Measurements from ENCODE around the gene NTSR2.

Gene NTSR2, protein sequence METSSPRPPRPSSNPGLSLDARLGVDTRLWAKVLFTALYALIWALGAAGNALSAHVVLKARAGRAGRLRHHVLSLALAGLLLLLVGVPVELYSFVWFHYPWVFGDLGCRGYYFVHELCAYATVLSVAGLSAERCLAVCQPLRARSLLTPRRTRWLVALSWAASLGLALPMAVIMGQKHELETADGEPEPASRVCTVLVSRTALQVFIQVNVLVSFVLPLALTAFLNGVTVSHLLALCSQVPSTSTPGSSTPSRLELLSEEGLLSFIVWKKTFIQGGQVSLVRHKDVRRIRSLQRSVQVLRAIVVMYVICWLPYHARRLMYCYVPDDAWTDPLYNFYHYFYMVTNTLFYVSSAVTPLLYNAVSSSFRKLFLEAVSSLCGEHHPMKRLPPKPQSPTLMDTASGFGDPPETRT

DNA sequence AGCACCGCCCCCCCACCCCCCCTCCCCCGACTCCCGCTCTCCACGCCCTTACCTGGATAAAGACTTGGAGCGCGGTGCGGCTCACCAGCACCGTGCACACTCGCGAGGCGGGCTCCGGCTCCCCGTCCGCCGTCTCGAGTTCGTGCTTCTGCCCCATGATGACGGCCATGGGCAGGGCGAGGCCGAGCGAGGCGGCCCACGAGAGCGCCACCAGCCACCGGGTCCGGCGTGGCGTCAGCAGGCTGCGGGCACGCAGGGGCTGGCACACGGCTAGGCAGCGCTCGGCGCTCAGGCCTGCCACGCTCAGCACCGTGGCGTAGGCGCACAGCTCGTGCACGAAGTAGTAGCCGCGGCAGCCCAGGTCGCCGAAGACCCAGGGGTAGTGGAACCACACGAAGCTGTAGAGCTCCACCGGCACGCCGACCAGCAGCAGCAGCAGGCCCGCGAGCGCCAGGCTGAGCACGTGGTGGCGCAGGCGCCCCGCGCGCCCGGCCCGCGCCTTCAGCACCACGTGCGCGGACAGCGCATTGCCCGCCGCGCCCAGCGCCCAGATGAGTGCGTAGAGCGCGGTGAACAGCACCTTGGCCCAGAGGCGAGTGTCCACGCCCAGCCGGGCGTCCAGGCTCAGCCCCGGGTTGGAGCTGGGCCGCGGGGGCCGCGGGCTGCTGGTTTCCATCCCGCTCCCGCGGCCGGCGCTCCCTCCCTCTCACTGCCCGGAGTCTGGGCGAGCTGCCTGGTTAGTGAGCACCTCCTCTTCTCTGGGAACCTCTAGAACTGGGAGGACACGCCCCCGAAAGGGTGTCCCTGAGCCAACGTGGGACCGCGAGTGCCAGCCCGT lies at the start of gene NTSR2:
Gene NTSR2 (minus strand): TSS at position 742 of the 838 bp plus-strand sequence. CDS start 66 bp downstream, at position 676.
- no peak for TF ChIP-seq NFRKB (IDR thresholded peaks at IDR 0.05)
- TF ChIP-seq CTBP1 (IDR thresholded peaks at IDR 0.05; ENCODE audit: borderline replicate concordance) = no peak
- TF ChIP-seq ELF4 (IDR thresholded peaks at IDR 0.05) = no peak
- TF ChIP-seq FOXA1 (IDR thresholded peaks at IDR 0.05) = no peak
- TF ChIP-seq BHLHE40 (IDR thresholded peaks at IDR 0.05; ENCODE audit: borderline replicate concordance) = no peak
- no peak for TF ChIP-seq HDGF (IDR thresholded peaks at IDR 0.05; ENCODE audit: borderline replicate concordance)
- POLR2A ChIA-PET = no interaction called here
- CTCF ChIA-PET = no interaction called here
- DNase-seq (ENCODE audit: extremely low spot score) = no peak

DNA sequence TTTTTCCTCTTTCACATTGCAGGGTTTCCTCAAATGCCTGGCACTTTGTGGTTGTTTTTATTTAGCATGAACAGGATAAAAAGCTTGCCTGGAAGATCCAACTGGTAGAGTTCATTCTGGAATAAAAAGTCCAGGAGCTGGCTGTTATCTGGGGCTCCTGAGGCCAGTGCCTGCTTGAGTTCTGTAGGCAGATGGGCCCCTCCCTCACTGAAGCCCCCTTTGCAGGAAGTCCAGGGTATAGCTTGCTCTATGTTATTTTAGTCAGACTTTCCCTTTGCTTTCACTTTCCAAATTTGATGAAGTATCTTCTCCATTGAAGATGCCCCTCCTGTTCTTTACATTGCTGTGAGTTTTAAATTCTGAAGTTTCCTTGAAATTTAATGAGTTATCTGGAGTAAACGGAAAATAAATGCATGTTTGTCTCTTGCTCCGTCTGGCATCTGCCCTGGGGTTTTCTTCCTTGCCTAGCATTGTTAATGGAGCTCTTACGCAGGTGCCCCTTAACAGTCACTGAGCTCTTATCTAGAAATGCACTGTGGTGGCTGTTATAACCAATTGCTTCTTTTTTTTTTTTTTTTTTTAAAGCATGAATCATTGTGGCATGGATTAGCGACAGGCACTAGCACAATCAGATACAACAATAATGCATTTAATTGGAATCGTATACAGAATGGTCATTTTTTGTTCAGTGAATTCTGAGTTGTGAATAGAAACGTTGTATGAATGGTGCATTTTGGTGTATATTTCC lies 49.4 kb upstream of the NTSR2 start:
- no peak for DNase-seq (ENCODE audit: extremely low spot score)
- CTCF ChIA-PET = interaction anchor here (0.6 to 1.0 kb wide), 2 partner anchors 34 to 65 kb away, joined by 3 to 4 read pairs; no protein-coding TSS in a partner anchor
- TF ChIP-seq ARNT (IDR thresholded peaks at IDR 0.05) (no peak), ZNF384 (IDR thresholded peaks at IDR 0.05) (peak; percentile 38; the same call in 1 of the 2 replicates)
- POLR2A ChIA-PET = interaction anchor here (0.8 kb wide), 1 partner anchor 21 kb away, joined by 3 read pairs; no protein-coding TSS in a partner anchor

DNA sequence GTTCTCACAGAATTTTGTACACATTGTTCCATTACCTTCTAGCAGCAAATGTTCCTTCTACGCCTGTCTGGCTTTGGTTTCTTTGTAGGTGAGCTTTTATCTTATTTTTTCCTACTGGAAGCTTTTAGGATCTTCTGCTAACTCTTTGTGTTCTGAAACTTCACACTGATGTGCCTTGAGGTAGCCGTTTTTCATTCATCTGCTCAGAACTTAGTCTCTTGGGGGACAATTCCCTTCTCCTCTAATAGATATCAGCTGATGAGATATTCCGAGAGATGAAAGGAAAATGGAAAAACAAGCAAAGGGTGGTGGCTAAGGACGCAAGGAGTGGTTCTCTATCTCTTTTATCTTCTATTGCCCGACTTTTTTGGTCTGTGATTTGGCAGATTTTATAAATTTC lies 48.6 kb upstream of the NTSR2 start:
- no peak for DNase-seq (ENCODE audit: extremely low spot score)
- POLR2A ChIA-PET = interaction anchor here (0.8 kb wide), 1 partner anchor 20 kb away, joined by 3 read pairs; no protein-coding TSS in a partner anchor
- TF ChIP-seq FOXM1 (IDR thresholded peaks at IDR 0.05; ENCODE audit: borderline replicate concordance) (no peak), HDGF (IDR thresholded peaks at IDR 0.05; ENCODE audit: borderline replicate concordance) (no peak), ELF4 (IDR thresholded peaks at IDR 0.05) (no peak), CTBP1 (IDR thresholded peaks at IDR 0.05; ENCODE audit: borderline replicate concordance) (no peak), ZNF384 (IDR thresholded peaks at IDR 0.05) (no peak), FOXA1 (IDR thresholded peaks at IDR 0.05) (no peak), LEF1 (IDR thresholded peaks at IDR 0.05; ENCODE audit: borderline replicate concordance) (no peak), TARDBP (IDR thresholded peaks at IDR 0.05) (no peak)
- CTCF ChIA-PET = no interaction called here

DNA sequence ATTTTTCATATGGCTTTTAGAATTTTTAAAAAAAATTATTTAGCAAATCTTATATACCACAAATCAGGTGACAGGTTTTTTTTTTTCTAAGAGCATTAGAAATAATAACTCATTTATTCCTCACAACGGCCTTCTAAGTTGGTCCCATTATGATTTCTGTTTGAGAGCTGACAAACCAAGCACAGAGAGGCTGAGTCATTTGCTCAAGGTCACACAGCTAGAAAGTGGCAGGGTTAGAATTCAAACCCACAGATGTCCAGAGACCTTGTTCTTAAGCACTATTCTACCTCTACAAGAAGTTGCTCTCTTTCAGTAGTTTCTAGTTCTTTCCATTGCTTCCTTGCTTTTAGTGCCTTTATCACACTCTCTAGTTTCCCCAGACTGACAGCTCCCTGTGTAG lies 47.6 kb upstream of the NTSR2 start:
- TF ChIP-seq ARNT (IDR thresholded peaks at IDR 0.05) = no peak
- TF ChIP-seq NFRKB (IDR thresholded peaks at IDR 0.05) = no peak
- no peak for TF ChIP-seq FOXM1 (IDR thresholded peaks at IDR 0.05; ENCODE audit: borderline replicate concordance)
- TF ChIP-seq HDGF (IDR thresholded peaks at IDR 0.05; ENCODE audit: borderline replicate concordance) = no peak
- TF ChIP-seq LEF1 (IDR thresholded peaks at IDR 0.05; ENCODE audit: borderline replicate concordance) = no peak
- ChIA-PET CTCF (no interaction called here), POLR2A (no interaction called here)
- DNase-seq (ENCODE audit: extremely low spot score) = no peak

DNA sequence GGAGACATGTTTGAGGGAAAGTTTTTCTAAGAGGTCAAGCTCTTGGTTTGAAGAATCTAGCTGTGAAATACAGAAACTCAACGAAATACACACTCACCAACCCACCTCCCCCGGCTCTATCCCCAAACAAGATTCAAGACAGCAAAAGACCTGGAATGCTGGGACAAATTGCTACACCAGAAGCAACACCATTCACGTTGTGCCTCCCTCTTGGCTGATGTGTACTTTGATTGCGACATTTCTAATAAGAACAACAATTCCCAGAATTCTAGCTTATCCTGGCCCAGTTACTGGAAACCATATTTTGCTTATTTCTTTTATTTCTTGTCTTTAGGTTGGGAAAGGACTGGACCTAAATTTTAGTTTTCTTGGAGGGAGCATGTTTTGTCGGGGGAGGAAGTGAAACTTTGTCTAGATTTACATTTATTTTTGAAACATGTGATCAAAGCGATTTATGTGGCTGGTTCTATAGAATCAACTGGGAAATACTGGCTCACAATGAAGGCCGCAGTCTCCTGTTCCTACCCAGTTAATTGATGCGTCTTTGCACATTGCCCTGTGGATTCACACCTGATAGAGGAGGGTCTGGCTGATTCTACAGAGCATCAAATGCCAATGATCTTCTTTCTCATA lies 46.8 kb upstream of the NTSR2 start:
- TF ChIP-seq FOXK2 (IDR thresholded peaks at IDR 0.05) = no peak
- CTCF ChIA-PET = no interaction called here
- POLR2A ChIA-PET = no interaction called here
- no peak for DNase-seq (ENCODE audit: extremely low spot score)

DNA sequence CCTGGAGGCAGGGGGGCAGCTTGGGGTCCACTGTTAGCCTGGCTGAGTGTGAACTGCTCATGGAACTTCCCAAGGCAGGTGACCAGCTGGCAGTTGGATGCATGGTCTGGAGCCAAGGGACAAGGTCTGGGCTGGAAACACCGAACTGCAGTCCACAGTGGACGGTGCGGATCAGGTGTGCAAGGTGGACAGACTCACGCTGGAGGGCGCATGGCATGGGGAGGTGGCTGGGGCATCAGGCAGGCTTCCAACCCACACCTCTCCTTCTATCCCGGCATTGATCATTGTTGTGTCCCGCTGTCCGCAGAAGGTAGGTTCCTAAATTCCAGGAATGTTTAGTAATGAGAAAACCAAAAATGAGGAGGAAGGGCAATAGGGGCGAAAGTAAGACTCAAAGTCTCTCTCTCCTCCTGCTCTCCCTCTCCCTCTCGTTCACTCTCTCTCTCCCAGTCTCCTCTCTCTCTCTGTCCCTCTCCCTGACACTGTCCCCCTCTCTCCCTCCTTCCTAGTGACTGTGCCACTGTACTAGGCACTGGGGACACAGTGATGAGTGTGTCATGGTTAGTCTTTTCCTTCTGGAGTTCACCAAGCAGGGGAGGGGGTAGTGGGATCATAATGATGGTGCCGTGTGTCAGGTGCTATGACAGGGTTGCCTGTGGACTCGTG lies 46.1 kb upstream of the NTSR2 start:
- TF ChIP-seq BHLHE40 (IDR thresholded peaks at IDR 0.05; ENCODE audit: borderline replicate concordance) (no peak), HDGF (IDR thresholded peaks at IDR 0.05; ENCODE audit: borderline replicate concordance) (no peak), LEF1 (IDR thresholded peaks at IDR 0.05; ENCODE audit: borderline replicate concordance) (no peak), FOXM1 (IDR thresholded peaks at IDR 0.05; ENCODE audit: borderline replicate concordance) (no peak), NFRKB (IDR thresholded peaks at IDR 0.05) (no peak)
- ChIA-PET POLR2A (no interaction called here), CTCF (no interaction called here)
- DNase-seq (ENCODE audit: extremely low spot score) = no peak

DNA sequence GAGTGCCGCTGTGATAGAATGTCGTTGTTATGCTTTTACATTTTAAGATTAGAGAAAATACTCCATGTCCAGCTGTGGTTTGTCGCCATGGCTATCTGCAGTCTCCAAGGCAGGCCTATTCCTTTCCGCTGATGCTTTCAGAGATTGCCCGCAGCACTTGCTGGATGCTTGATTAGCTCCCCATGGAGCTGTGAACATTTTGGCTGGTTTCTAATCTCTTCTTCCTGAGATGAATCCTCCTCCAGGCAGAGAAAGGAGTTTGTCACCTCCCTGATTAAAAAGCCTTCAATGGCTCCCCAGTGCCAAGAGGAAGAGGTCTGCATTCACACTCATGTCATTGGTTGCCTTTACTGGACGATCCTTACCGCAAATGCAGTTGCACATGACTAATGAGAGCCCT lies 43.8 kb upstream of the NTSR2 start:
- no peak for DNase-seq (ENCODE audit: extremely low spot score)
- CTCF ChIA-PET = no interaction called here
- POLR2A ChIA-PET = no interaction called here
- TF ChIP-seq HDGF (IDR thresholded peaks at IDR 0.05; ENCODE audit: borderline replicate concordance) = no peak
- no peak for TF ChIP-seq SUZ12 (IDR thresholded peaks at IDR 0.05)
- no peak for TF ChIP-seq LEF1 (IDR thresholded peaks at IDR 0.05; ENCODE audit: borderline replicate concordance)
- TF ChIP-seq, protein P1, sequence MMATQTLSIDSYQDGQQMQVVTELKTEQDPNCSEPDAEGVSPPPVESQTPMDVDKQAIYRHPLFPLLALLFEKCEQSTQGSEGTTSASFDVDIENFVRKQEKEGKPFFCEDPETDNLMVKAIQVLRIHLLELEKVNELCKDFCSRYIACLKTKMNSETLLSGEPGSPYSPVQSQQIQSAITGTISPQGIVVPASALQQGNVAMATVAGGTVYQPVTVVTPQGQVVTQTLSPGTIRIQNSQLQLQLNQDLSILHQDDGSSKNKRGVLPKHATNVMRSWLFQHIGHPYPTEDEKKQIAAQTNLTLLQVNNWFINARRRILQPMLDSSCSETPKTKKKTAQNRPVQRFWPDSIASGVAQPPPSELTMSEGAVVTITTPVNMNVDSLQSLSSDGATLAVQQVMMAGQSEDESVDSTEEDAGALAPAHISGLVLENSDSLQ (IDR thresholded peaks at IDR 0.05) = no peak
- TF ChIP-seq ARNT (IDR thresholded peaks at IDR 0.05) = no peak
- no peak for TF ChIP-seq TARDBP (IDR thresholded peaks at IDR 0.05)
- TF ChIP-seq L3MBTL2 (conservative IDR thresholded peaks at IDR 0.05) = no peak
- no peak for TF ChIP-seq FOXA1 (IDR thresholded peaks at IDR 0.05)
- no peak for TF ChIP-seq ELF4 (IDR thresholded peaks at IDR 0.05)
- TF ChIP-seq ZNF384 (IDR thresholded peaks at IDR 0.05) = no peak
- no peak for TF ChIP-seq BHLHE40 (IDR thresholded peaks at IDR 0.05; ENCODE audit: borderline replicate concordance)
- no peak for TF ChIP-seq SP1 (IDR thresholded peaks at IDR 0.05)
- TF ChIP-seq FOXM1 (IDR thresholded peaks at IDR 0.05; ENCODE audit: borderline replicate concordance) = no peak
- no peak for TF ChIP-seq CTBP1 (IDR thresholded peaks at IDR 0.05; ENCODE audit: borderline replicate concordance)
- no peak for TF ChIP-seq NFRKB (IDR thresholded peaks at IDR 0.05)
- no peak for TF ChIP-seq FOXK2 (IDR thresholded peaks at IDR 0.05)
